ENCODE data around the gene ENO3. TPM values are rescaled to one million over a fixed set of nuclear protein-coding genes. Genes with fewer than 3 reads are reported as not detected.

Gene ENO3
- total and polyA plus RNA-seq, 2 experiments from 2014 or later = 12.1 to 19.6 TPM

DNA sequence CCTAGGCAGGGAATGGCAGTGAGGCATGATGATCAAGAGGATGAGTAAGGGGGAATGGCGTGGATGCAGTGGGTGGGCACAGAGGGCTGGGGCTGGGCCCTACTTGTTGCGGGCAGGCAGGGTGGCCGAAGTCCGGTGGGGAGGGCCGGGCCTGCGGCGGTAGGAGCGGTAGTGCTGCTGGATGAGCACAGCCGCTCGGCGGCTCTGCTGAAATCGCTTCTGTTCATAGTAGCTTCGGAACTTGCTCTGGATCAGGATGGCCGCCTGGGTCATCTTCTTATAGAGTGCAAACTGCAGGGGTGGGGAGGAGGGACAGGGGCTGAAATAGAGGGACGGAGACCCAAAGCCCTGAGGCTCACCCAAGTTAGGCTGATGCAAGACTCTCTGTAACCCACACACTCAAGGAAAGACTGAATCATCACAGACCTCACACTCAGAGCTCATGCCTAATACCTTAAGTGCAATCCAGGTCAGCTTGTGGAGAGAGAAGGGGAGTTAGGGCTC is 18.2 kb downstream of the ENO3 start (continued):
- TF ChIP-seq, protein P1, sequence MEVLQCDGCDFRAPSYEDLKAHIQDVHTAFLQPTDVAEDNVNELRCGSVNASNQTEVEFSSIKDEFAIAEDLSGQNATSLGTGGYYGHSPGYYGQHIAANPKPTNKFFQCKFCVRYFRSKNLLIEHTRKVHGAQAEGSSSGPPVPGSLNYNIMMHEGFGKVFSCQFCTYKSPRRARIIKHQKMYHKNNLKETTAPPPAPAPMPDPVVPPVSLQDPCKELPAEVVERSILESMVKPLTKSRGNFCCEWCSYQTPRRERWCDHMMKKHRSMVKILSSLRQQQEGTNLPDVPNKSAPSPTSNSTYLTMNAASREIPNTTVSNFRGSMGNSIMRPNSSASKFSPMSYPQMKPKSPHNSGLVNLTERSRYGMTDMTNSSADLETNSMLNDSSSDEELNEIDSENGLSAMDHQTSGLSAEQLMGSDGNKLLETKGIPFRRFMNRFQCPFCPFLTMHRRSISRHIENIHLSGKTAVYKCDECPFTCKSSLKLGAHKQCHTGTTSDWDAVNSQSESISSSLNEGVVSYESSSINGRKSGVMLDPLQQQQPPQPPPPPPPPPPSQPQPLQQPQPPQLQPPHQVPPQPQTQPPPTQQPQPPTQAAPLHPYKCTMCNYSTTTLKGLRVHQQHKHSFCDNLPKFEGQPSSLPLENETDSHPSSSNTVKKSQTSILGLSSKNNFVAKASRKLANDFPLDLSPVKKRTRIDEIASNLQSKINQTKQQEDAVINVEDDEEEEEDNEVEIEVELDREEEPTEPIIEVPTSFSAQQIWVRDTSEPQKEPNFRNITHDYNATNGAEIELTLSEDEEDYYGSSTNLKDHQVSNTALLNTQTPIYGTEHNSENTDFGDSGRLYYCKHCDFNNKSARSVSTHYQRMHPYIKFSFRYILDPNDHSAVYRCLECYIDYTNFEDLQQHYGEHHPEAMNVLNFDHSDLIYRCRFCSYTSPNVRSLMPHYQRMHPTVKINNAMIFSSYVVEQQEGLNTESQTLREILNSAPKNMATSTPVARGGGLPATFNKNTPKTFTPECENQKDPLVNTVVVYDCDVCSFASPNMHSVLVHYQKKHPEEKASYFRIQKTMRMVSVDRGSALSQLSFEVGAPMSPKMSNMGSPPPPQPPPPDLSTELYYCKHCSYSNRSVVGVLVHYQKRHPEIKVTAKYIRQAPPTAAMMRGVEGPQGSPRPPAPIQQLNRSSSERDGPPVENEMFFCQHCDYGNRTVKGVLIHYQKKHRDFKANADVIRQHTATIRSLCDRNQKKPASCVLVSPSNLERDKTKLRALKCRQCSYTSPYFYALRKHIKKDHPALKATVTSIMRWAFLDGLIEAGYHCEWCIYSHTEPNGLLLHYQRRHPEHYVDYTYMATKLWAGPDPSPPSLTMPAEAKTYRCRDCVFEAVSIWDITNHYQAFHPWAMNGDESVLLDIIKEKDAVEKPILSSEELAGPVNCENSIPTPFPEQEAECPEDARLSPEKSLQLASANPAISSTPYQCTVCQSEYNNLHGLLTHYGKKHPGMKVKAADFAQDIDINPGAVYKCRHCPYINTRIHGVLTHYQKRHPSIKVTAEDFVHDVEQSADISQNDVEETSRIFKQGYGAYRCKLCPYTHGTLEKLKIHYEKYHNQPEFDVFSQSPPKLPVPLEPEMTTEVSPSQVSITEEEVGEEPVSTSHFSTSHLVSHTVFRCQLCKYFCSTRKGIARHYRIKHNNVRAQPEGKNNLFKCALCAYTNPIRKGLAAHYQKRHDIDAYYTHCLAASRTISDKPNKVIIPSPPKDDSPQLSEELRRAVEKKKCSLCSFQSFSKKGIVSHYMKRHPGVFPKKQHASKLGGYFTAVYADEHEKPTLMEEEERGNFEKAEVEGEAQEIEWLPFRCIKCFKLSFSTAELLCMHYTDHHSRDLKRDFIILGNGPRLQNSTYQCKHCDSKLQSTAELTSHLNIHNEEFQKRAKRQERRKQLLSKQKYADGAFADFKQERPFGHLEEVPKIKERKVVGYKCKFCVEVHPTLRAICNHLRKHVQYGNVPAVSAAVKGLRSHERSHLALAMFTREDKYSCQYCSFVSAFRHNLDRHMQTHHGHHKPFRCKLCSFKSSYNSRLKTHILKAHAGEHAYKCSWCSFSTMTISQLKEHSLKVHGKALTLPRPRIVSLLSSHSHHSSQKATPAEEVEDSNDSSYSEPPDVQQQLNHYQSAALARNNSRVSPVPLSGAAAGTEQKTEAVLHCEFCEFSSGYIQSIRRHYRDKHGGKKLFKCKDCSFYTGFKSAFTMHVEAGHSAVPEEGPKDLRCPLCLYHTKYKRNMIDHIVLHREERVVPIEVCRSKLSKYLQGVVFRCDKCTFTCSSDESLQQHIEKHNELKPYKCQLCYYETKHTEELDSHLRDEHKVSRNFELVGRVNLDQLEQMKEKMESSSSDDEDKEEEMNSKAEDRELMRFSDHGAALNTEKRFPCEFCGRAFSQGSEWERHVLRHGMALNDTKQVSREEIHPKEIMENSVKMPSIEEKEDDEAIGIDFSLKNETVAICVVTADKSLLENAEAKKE (CRISPR knock-in tag; IDR thresholded peaks at IDR 0.05) = no peak
- no peak; the same call in 1 of the 2 replicates for TF ChIP-seq POLR2AphosphoS5 (IDR thresholded peaks at IDR 0.05; ENCODE audit: low read depth)
- TF ChIP-seq NANOG (IDR thresholded peaks at IDR 0.05; ENCODE audit: borderline replicate concordance) = no peak

DNA sequence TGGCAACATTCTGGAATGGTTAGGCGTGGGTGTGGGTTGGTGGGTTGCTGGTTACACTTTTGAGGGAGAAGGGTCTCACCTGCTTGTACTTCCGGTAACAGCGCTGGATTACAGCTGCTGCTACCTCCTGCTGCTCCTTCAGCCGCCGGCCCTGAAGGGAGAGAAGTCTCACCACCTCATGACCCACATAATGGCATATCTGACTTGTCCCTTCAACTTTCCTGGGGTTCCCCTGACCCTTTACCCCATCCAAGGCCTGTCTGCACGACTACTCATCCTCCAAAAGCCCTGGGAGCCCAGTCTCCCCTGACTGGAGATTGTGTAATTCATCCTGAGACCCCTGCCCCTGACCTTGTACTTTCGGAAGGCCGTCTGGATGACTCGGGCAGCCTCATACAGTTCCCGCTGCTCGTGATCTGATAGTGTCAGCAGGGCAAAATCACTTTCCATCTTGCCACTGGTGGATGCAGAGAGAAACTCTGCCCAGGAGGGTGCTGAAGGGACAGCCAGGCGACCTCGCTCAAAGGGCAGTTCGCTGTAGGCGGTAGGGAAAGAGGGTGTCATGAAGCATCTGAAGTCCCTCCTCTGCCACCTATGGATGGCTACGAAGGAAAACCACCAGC is 18.7 kb downstream of the ENO3 start:
- H3K4me2 ChIP-seq = peak overlapping the region; percentile 99
- DNase-seq (ENCODE audit: low spot score) = no peak
- Mint-ChIP-seq H3K36me3 (ENCODE audit: low read depth) (peaks cover 60% of the 10 kb centered on the region), H3K4me3 (no peak overlapping the region), H3K4me1 (peaks cover 35% of the 10 kb centered on the region), H3K27ac (no peak overlapping the region), H3K9me3 (peaks cover 16% of the 10 kb centered on the region), H3K27me3 (ENCODE audit: insufficient read depth, low read depth, poor library complexity) (peaks cover 33% of the 10 kb centered on the region)
- peaks cover 32% of the 10 kb centered on the region for H3K79me2 ChIP-seq (replicated peaks; ENCODE audit: insufficient read depth)
- no peaks in the 10 kb centered on the region; the same call in 1 of the 2 replicates for H3K36me3 ChIP-seq (ENCODE audit: insufficient read depth)
- no peaks in the 10 kb centered on the region for H3K9me2 ChIP-seq (ENCODE audit: insufficient read depth)
- H3F3A ChIP-seq (replicated peaks; ENCODE audit: low read depth) = peaks cover 19% of the 10 kb centered on the region; the same call in 1 of the 2 replicates
- H3K27ac ChIP-seq (ENCODE audit: low read depth) = 0 out of 2 replicates have a peak overlapping the region, but pooled peaks have one; percentile 97
- H4K20me1 ChIP-seq (replicated peaks; ENCODE audit: insufficient read depth) = 0 out of 2 replicates have a peak, but pooled peaks cover 9% of the 10 kb centered on the region
- peaks cover 18% of the 10 kb centered on the region for H3K27me3 ChIP-seq (ENCODE audit: insufficient read depth)
- H3K4me1 ChIP-seq (ENCODE audit: insufficient read depth) = peaks cover 26% of the 10 kb centered on the region
- ATAC-seq = no peak
- H2AFZ ChIP-seq = no peak overlapping the region
- H3K4me3 ChIP-seq = peak overlapping the region; percentile 59
- no peak for TF ChIP-seq POLR2AphosphoS5 (IDR thresholded peaks at IDR 0.05; ENCODE audit: low read depth)
- TF ChIP-seq, protein P2, sequence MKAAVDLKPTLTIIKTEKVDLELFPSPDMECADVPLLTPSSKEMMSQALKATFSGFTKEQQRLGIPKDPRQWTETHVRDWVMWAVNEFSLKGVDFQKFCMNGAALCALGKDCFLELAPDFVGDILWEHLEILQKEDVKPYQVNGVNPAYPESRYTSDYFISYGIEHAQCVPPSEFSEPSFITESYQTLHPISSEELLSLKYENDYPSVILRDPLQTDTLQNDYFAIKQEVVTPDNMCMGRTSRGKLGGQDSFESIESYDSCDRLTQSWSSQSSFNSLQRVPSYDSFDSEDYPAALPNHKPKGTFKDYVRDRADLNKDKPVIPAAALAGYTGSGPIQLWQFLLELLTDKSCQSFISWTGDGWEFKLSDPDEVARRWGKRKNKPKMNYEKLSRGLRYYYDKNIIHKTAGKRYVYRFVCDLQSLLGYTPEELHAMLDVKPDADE (IDR thresholded peaks at IDR 0.05) = no peak
- TF ChIP-seq, protein P1 (CRISPR knock-in tag; IDR thresholded peaks at IDR 0.05) = no peak
- TF ChIP-seq ZNF114 (CRISPR knock-in tag; IDR thresholded peaks at IDR 0.05) = no peak
